ENCODE data around the gene ACTBL2. TPM values are rescaled to one million over a fixed set of nuclear protein-coding genes. Genes with fewer than 3 reads are reported as not detected.

The ACTBL2 gene
- total RNA-seq (2022): not detected in 2 replicates
- Bru-seq, nascent RNA: not detected
- not detected for BruChase-seq, experiment 1, labeled RNA remaining after a 2-hour chase
- BruChase-seq, experiment 2, labeled RNA remaining after a 6-hour chase: not detected
- long read RNA-seq: 0 reads

DNA sequence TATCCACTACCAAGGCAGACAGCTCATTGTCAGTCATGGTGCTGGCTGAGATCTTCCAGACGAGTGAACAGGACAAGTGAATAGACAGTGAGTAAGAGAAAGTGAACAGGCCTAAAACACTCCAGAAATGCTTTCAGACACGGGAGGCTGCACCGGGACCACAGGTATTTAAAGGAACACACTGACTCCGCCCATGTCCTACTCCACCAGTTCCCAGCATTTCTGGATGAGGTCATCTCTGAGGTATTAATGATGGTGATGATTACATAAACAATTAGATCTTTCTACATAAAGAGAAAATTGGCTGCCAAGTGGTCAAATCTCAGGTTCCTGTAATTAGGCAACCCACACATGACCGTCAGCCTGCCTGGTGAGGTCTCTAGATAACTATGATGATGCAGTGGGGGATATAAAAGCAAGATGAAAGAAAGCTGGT is at the start of gene ACTBL2:
Gene ACTBL2 (minus strand): TSS at position 141 of the 436 bp plus-strand sequence. CDS start 104 bp downstream, at position 37.
- CTCF ChIA-PET: no interaction called here
- H3K4me3 Mint-ChIP-seq (ENCODE audit: unreplicated experiment): no peak within 1 kb of the TSS

DNA sequence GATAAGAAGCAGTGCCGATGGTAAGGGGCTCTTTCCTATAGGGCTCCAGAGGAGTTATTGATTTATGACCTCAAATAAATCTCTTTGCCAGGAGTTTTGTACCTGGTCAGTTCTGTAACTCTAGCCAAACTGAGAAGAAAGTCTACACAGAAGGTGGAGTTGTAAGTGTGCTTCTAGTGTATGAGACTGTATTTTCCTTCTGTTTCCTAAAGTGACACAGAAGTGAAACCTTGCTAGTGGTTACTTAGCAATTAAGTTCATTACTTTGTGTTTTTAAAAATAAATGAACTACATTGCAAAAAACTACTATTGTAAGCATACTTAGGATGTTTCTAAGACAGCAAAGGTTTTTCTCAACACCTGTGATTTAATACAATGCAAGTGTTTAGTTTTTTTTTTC is 48.7 kb upstream of the ACTBL2 start:
- Mint-ChIP-seq H3K4me3 (ENCODE audit: unreplicated experiment) (no peak overlapping the region), H3K4me1 (ENCODE audit: low read depth, unreplicated experiment) (no peaks in the 10 kb centered on the region), H3K27ac (ENCODE audit: unreplicated experiment) (no peak overlapping the region), H3K27me3 (ENCODE audit: insufficient read depth, unreplicated experiment) (peaks cover 12% of the 10 kb centered on the region), H3K36me3 (ENCODE audit: insufficient read depth, unreplicated experiment) (no peaks in the 10 kb centered on the region), H3K9me3 (ENCODE audit: unreplicated experiment) (no peaks in the 10 kb centered on the region)
- ChIA-PET POLR2A (no interaction called here), CTCF (no interaction called here)
- no peak for DNase-seq
- Histone ChIP-seq H3K4me3 (ENCODE audit: low read depth, low read length) (no peak overlapping the region), H3K4me1 (no peaks in the 10 kb centered on the region), H3K9me3 (0 out of 2 replicates have a peak, but pooled peaks cover 3% of the 10 kb centered on the region), H3K36me3 (ENCODE audit: control insufficient read depth, insufficient read depth, low read length) (no peaks in the 10 kb centered on the region), H3K27me3 (replicated peaks; ENCODE audit: control insufficient read depth, insufficient read depth, low read length) (no peaks in the 10 kb centered on the region)
- BruUV-seq (replicated peaks): no TSS peak
- TF ChIP-seq, protein P1, sequence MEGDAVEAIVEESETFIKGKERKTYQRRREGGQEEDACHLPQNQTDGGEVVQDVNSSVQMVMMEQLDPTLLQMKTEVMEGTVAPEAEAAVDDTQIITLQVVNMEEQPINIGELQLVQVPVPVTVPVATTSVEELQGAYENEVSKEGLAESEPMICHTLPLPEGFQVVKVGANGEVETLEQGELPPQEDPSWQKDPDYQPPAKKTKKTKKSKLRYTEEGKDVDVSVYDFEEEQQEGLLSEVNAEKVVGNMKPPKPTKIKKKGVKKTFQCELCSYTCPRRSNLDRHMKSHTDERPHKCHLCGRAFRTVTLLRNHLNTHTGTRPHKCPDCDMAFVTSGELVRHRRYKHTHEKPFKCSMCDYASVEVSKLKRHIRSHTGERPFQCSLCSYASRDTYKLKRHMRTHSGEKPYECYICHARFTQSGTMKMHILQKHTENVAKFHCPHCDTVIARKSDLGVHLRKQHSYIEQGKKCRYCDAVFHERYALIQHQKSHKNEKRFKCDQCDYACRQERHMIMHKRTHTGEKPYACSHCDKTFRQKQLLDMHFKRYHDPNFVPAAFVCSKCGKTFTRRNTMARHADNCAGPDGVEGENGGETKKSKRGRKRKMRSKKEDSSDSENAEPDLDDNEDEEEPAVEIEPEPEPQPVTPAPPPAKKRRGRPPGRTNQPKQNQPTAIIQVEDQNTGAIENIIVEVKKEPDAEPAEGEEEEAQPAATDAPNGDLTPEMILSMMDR (IDR thresholded peaks at IDR 0.05; ENCODE audit: insufficient read depth in 1 of 2, low read depth in 1 of 2, low read length in 1 of 2, severe bottlenecking in 1 of 2, unreplicated experiment in 1 of 2): no peak
- intact Hi-C loops (cut with micrococcal nuclease; ENCODE audit: unreplicated experiment): no loop called here

More for the DNA sequence above, at the start of gene ACTBL2:
- Mint-ChIP-seq H3K9me3 (ENCODE audit: unreplicated experiment) (no peaks in the 10 kb centered on the region), H3K27me3 (ENCODE audit: insufficient read depth, unreplicated experiment) (no peaks in the 10 kb centered on the region), H3K36me3 (ENCODE audit: insufficient read depth, unreplicated experiment) (no peaks in the 10 kb centered on the region), H3K27ac (ENCODE audit: unreplicated experiment) (no peak within 1 kb of the TSS), H3K4me1 (ENCODE audit: low read depth, unreplicated experiment) (no peaks in the 10 kb centered on the region)
- intact Hi-C loops (cut with micrococcal nuclease; ENCODE audit: unreplicated experiment): no loop called here
- H3K4me1 ChIP-seq: no peaks in the 10 kb centered on the region
- no peaks in the 10 kb centered on the region for H3K9me3 ChIP-seq
- no peaks in the 10 kb centered on the region for H3K36me3 ChIP-seq (ENCODE audit: control insufficient read depth, insufficient read depth, low read length)
- BruUV-seq (replicated peaks): no TSS peak
- no peak for DNase-seq
- TF ChIP-seq, protein P1 (IDR thresholded peaks at IDR 0.05; ENCODE audit: insufficient read depth in 1 of 2, low read depth in 1 of 2, low read length in 1 of 2, severe bottlenecking in 1 of 2, unreplicated experiment in 1 of 2): no peak
- no peaks in the 10 kb centered on the region for H3K27me3 ChIP-seq (replicated peaks; ENCODE audit: control insufficient read depth, insufficient read depth, low read length)
- POLR2A ChIA-PET: no interaction called here
- H3K4me3 ChIP-seq (ENCODE audit: low read depth, low read length): no peak within 1 kb of the TSS

DNA sequence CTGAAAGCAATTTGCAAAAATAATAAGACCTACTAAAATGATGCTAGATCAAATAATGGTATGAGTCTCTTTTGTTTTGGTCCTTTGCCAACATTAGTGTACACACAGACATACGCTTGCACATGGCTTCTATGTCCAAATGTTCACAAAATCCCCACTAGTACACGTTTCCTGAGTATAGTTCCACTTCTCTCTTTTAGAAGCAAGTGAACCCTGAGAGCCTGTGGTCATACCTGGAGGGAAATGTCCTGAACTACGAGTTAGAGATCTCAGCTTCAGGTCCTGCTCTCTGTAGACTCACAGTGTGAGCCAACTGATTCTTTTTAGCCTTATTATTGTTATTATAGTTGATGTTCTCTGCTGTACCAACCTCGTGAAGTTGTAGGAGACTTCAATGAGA is 47.3 kb upstream of the ACTBL2 start:
- no peaks in the 10 kb centered on the region for H3K9me3 ChIP-seq
- no TSS peak for BruUV-seq (replicated peaks)
- no peaks in the 10 kb centered on the region for H3K9me3 Mint-ChIP-seq (ENCODE audit: unreplicated experiment)
- intact Hi-C loops (cut with micrococcal nuclease; ENCODE audit: unreplicated experiment): no loop called here
- H3K4me1 ChIP-seq: no peaks in the 10 kb centered on the region
- ChIA-PET CTCF (no interaction called here), POLR2A (no interaction called here)
- no peaks in the 10 kb centered on the region for H3K4me1 Mint-ChIP-seq (ENCODE audit: low read depth, unreplicated experiment)
- H3K36me3 ChIP-seq (ENCODE audit: control insufficient read depth, insufficient read depth, low read length): no peaks in the 10 kb centered on the region
- TF ChIP-seq, protein P1 (IDR thresholded peaks at IDR 0.05; ENCODE audit: insufficient read depth in 1 of 2, low read depth in 1 of 2, low read length in 1 of 2, severe bottlenecking in 1 of 2, unreplicated experiment in 1 of 2): no peak
- H3K4me3 ChIP-seq (ENCODE audit: low read depth, low read length): no peak overlapping the region
- no peaks in the 10 kb centered on the region for H3K36me3 Mint-ChIP-seq (ENCODE audit: insufficient read depth, unreplicated experiment)
- H3K4me3 Mint-ChIP-seq (ENCODE audit: unreplicated experiment): no peak overlapping the region
- H3K27ac Mint-ChIP-seq (ENCODE audit: unreplicated experiment): no peak overlapping the region
- H3K27me3 ChIP-seq (replicated peaks; ENCODE audit: control insufficient read depth, insufficient read depth, low read length): no peaks in the 10 kb centered on the region
- no peak for DNase-seq
- peaks cover 9% of the 10 kb centered on the region for H3K27me3 Mint-ChIP-seq (ENCODE audit: insufficient read depth, unreplicated experiment)
